WTC11 (cell line): ENCODE results near the gene EHMT1. TPM values are rescaled to one million over a fixed set of nuclear protein-coding genes. Genes with fewer than 3 reads are reported as not detected.

Experiments used
- ATAC-seq: fragments of 200-7000 bp; cut with Tn5 transposase; 2 replicates; pipeline ENCODE4 v1.10.0; 2021; ENCODE audit warnings: mild to moderate bottlenecking, moderate library complexity
- CTCF ChIA-PET: fragments of 300-600 bp; sonication (Branson Sonifier 250); formaldehyde crosslinking; loops from one replicate; lab custom pipeline; 2021; ENCODE audit warnings: antibody characterized with exemption; lab: Charles Lee
- POLR2A ChIA-PET: fragments of 350-600 bp; sonication (Branson Sonifier 250); formaldehyde crosslinking; loops from one replicate; lab custom pipeline; 2021; ENCODE audit warnings: antibody characterized with exemption; lab: Charles Lee
- DNase-seq: peaks from one replicate; pipeline ENCODE4 v3.0.0; 2021; ENCODE audit warnings: low spot score
- H3K27ac Mint-ChIP-seq: 2 replicates; pipeline ENCODE4 v1.8.0; 2021; ENCODE audit warnings: mixed read lengths
- H3K27me3 Mint-ChIP-seq: 2 replicates; pipeline ENCODE4 v1.8.0; 2021; ENCODE audit warnings: low read depth, mild to moderate bottlenecking, moderate library complexity, mixed read lengths
- H3K36me3 Mint-ChIP-seq: 2 replicates; pipeline ENCODE4 v1.8.0; 2021; ENCODE audit warnings: mixed read lengths
- H3K4me1 Mint-ChIP-seq: 2 replicates; pipeline ENCODE4 v1.8.0; 2022; ENCODE audit warnings: mixed read lengths
- H3K4me3 Mint-ChIP-seq: 2 replicates; pipeline ENCODE4 v1.8.0; 2021; ENCODE audit warnings: mild to moderate bottlenecking, moderate library complexity, mixed read lengths
- H3K9me3 Mint-ChIP-seq: 2 replicates; pipeline ENCODE4 v1.8.0; 2021; ENCODE audit warnings: mixed read lengths
- EMX1 ChIP-seq: fragments of 250-450 bp; sonication (Bioruptor Pico); IDR thresholded peaks from 2 replicates; pipeline ENCODE4 v1.8.0; 2021; ENCODE audit warnings: mild to moderate bottlenecking
- FOXJ3 ChIP-seq: sonication (generic); formaldehyde crosslinking; IDR thresholded peaks from 2 replicates; pipeline ENCODE4 v1.9.0; 2021; ENCODE audit warnings: missing genetic modification reagents, mild to moderate bottlenecking, borderline replicate concordance
- KAT7 ChIP-seq: sonication (generic); formaldehyde crosslinking; IDR thresholded peaks from 2 replicates; pipeline ENCODE4 v1.8.1; 2023; ENCODE audit warnings: missing genetic modification reagents, mild to moderate bottlenecking, borderline replicate concordance
- NR1H2 ChIP-seq: sonication (generic); formaldehyde crosslinking; IDR thresholded peaks from 2 replicates; pipeline ENCODE4 v1.9.0; 2021; ENCODE audit warnings: mild to moderate bottlenecking, moderate library complexity, missing genetic modification reagents
- PRRX2 ChIP-seq: fragments of 250-450 bp; sonication (Bioruptor Pico); IDR thresholded peaks from 2 replicates; pipeline ENCODE4 v1.8.0; 2021; ENCODE audit warnings: mild to moderate bottlenecking
- RELA ChIP-seq: sonication (generic); formaldehyde crosslinking; IDR thresholded peaks from 2 replicates; pipeline ENCODE4 v1.8.1; 2022; ENCODE audit warnings: missing genetic modification reagents, mild to moderate bottlenecking, borderline replicate concordance
- RORB ChIP-seq: fragments of 250-450 bp; sonication (Bioruptor Pico); IDR thresholded peaks from 2 replicates; pipeline ENCODE4 v1.9.0; 2021; ENCODE audit warnings: mild to moderate bottlenecking
- SMAD4 ChIP-seq: sonication (generic); formaldehyde crosslinking; IDR thresholded peaks from 2 replicates; pipeline ENCODE4 v1.8.0; 2022; ENCODE audit warnings: mild to moderate bottlenecking, missing genetic modification reagents
- TEAD1 ChIP-seq: sonication (generic); formaldehyde crosslinking; IDR thresholded peaks from 2 replicates; pipeline ENCODE4 v1.8.0; 2022; ENCODE audit warnings: mild to moderate bottlenecking, missing genetic modification reagents
- TEAD4 ChIP-seq: sonication (generic); formaldehyde crosslinking; IDR thresholded peaks from 2 replicates; pipeline ENCODE4 v1.8.0; 2022; ENCODE audit warnings: mild to moderate bottlenecking, missing genetic modification reagents
- ZNF121 ChIP-seq: sonication (generic); formaldehyde crosslinking; IDR thresholded peaks from 2 replicates; pipeline ENCODE4 v1.8.0; 2023; ENCODE audit warnings: missing genetic modification reagents
- total RNA-seq: library from RNA; stranded (reverse); gene quantifications from 3 replicates; pipeline ENCODE4 v1.2.3, GENCODE V29; 2021
- TF ChIP-seq, protein P1 (sequence below): sonication (generic); formaldehyde crosslinking; IDR thresholded peaks from 2 replicates; pipeline ENCODE4 v1.8.0; 2023; ENCODE audit warnings: mild to moderate bottlenecking, missing genetic modification reagents
- TF ChIP-seq, protein P2 (sequence below): fragments of 250-450 bp; sonication (Bioruptor Pico); IDR thresholded peaks from 2 replicates; pipeline ENCODE4 v1.9.0; 2021; ENCODE audit warnings: mild to moderate bottlenecking
- TF ChIP-seq, protein P3 (sequence below): sonication (generic); formaldehyde crosslinking; IDR thresholded peaks from 2 replicates; pipeline ENCODE4 v1.8.0; 2023; ENCODE audit warnings: missing genetic modification reagents
- TF ChIP-seq, protein P4 (sequence below): sonication (generic); formaldehyde crosslinking; IDR thresholded peaks from 2 replicates; pipeline ENCODE4 v1.8.1; 2022; ENCODE audit warnings: mild to moderate bottlenecking, moderate library complexity, missing genetic modification reagents
- TF ChIP-seq, protein P5 (sequence below): sonication (generic); formaldehyde crosslinking; IDR thresholded peaks from 2 replicates; pipeline ENCODE4 v1.8.0; 2022; ENCODE audit warnings: missing genetic modification reagents
- TF ChIP-seq, protein P6 (sequence below): sonication (generic); formaldehyde crosslinking; IDR thresholded peaks from 2 replicates; pipeline ENCODE4 v1.8.1; 2022; ENCODE audit warnings: low read depth, missing genetic modification reagents, borderline replicate concordance
- TF ChIP-seq, protein P7 (sequence below): fragments of 250-450 bp; sonication (Bioruptor Pico); conservative IDR thresholded peaks from 2 replicates; pipeline ENCODE4 v1.9.0; 2021; ENCODE audit warnings: mild to moderate bottlenecking

EHMT1 gene
- total RNA-seq, 1 experiment from 2014 or later: 170 TPM

DNA sequence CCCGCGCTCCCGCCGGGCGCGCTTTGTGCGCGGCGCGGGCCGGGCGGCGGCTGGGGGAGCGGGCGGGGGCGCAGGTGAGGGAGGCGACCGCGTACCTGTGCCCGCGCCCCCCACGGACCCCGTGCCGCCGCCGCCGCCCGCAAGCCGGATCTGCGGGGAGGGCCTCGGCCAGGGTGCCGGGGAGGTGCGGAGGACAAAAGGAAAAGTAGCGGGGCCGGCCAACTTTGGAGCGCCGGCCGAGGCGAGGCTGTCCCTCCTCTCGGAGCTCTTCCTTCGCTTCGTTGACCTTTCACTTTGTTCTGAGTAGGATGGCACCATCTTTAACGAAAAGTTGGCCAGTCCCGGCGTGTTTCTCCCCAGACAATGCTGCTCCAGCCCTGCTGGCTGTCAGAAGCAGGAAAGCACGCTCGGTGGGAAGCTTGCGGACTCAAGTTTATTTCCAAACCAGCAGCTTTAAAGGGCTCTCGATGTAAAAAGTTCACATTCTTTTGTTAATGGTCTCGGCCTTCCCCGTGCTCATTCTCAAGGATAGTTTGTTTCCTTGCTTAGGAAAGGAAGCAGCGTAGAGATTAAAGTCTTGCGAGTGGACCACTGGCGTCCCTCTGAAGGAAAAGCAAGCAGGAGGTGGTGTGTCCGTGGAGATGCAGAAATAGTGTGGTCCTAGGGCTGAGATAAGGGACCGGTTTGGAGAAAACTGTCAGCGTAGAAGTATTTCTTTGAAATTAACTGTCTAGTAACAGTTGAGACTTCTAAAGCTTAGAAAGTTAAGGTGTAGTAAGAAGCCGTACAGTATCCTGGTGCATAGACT lies 639 bp downstream of the EHMT1 start (continued):
- TF ChIP-seq, protein P1, sequence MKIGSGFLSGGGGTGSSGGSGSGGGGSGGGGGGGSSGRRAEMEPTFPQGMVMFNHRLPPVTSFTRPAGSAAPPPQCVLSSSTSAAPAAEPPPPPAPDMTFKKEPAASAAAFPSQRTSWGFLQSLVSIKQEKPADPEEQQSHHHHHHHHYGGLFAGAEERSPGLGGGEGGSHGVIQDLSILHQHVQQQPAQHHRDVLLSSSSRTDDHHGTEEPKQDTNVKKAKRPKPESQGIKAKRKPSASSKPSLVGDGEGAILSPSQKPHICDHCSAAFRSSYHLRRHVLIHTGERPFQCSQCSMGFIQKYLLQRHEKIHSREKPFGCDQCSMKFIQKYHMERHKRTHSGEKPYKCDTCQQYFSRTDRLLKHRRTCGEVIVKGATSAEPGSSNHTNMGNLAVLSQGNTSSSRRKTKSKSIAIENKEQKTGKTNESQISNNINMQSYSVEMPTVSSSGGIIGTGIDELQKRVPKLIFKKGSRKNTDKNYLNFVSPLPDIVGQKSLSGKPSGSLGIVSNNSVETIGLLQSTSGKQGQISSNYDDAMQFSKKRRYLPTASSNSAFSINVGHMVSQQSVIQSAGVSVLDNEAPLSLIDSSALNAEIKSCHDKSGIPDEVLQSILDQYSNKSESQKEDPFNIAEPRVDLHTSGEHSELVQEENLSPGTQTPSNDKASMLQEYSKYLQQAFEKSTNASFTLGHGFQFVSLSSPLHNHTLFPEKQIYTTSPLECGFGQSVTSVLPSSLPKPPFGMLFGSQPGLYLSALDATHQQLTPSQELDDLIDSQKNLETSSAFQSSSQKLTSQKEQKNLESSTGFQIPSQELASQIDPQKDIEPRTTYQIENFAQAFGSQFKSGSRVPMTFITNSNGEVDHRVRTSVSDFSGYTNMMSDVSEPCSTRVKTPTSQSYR (CRISPR knock-in tag): no peak
- TF ChIP-seq ZNF121 (CRISPR knock-in tag) (no peak), EMX1 (CRISPR knock-in tag) (no peak), RELA (CRISPR knock-in tag) (no peak), TEAD1 (CRISPR knock-in tag) (no peak), RORB (CRISPR knock-in tag) (no peak)
- TF ChIP-seq, protein P2, sequence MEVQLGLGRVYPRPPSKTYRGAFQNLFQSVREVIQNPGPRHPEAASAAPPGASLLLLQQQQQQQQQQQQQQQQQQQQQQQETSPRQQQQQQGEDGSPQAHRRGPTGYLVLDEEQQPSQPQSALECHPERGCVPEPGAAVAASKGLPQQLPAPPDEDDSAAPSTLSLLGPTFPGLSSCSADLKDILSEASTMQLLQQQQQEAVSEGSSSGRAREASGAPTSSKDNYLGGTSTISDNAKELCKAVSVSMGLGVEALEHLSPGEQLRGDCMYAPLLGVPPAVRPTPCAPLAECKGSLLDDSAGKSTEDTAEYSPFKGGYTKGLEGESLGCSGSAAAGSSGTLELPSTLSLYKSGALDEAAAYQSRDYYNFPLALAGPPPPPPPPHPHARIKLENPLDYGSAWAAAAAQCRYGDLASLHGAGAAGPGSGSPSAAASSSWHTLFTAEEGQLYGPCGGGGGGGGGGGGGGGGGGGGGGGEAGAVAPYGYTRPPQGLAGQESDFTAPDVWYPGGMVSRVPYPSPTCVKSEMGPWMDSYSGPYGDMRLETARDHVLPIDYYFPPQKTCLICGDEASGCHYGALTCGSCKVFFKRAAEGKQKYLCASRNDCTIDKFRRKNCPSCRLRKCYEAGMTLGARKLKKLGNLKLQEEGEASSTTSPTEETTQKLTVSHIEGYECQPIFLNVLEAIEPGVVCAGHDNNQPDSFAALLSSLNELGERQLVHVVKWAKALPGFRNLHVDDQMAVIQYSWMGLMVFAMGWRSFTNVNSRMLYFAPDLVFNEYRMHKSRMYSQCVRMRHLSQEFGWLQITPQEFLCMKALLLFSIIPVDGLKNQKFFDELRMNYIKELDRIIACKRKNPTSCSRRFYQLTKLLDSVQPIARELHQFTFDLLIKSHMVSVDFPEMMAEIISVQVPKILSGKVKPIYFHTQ (CRISPR knock-in tag): no peak
- TF ChIP-seq, all 79 proteins: peak for 0

DNA sequence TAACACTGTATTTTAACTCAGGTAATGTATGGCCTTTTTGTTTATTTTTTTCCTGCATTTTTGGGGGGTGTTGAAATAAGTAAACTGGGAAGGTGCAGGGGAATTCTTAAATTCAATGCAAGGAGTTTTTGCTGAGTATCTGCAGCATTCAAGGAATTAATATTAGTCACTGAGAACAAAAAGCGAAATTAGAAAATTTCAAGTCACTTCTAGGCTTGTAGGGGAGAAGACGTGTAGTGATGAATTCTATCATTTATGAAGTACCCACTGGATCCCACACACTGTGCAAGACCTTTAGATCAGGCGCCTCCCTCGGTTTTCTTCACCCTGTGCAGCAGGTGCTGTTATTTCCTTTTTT lies 1.2 kb downstream of the EHMT1 start:
- H3K4me1 Mint-ChIP-seq: peaks cover 33% of the 10 kb centered on the region
- no peaks in the 10 kb centered on the region for H3K9me3 Mint-ChIP-seq
- CTCF ChIA-PET: interaction anchor here (1.8 kb wide), 1 partner anchor 53 kb away, joined by 9 read pairs; no protein-coding TSS in a partner anchor
- peaks cover 14% of the 10 kb centered on the region for H3K36me3 Mint-ChIP-seq
- no peak for DNase-seq
- no peak for TF ChIP-seq PRRX2 (CRISPR knock-in tag)
- TF ChIP-seq NR1H2: no peak
- TF ChIP-seq, protein P3, sequence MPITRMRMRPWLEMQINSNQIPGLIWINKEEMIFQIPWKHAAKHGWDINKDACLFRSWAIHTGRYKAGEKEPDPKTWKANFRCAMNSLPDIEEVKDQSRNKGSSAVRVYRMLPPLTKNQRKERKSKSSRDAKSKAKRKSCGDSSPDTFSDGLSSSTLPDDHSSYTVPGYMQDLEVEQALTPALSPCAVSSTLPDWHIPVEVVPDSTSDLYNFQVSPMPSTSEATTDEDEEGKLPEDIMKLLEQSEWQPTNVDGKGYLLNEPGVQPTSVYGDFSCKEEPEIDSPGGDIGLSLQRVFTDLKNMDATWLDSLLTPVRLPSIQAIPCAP: no peak
- TF ChIP-seq, protein P4, sequence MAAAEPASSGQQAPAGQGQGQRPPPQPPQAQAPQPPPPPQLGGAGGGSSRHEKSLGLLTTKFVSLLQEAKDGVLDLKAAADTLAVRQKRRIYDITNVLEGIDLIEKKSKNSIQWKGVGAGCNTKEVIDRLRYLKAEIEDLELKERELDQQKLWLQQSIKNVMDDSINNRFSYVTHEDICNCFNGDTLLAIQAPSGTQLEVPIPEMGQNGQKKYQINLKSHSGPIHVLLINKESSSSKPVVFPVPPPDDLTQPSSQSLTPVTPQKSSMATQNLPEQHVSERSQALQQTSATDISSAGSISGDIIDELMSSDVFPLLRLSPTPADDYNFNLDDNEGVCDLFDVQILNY: no peak
- no peak for TF ChIP-seq TEAD4 (CRISPR knock-in tag)
- TF ChIP-seq, protein P5, sequence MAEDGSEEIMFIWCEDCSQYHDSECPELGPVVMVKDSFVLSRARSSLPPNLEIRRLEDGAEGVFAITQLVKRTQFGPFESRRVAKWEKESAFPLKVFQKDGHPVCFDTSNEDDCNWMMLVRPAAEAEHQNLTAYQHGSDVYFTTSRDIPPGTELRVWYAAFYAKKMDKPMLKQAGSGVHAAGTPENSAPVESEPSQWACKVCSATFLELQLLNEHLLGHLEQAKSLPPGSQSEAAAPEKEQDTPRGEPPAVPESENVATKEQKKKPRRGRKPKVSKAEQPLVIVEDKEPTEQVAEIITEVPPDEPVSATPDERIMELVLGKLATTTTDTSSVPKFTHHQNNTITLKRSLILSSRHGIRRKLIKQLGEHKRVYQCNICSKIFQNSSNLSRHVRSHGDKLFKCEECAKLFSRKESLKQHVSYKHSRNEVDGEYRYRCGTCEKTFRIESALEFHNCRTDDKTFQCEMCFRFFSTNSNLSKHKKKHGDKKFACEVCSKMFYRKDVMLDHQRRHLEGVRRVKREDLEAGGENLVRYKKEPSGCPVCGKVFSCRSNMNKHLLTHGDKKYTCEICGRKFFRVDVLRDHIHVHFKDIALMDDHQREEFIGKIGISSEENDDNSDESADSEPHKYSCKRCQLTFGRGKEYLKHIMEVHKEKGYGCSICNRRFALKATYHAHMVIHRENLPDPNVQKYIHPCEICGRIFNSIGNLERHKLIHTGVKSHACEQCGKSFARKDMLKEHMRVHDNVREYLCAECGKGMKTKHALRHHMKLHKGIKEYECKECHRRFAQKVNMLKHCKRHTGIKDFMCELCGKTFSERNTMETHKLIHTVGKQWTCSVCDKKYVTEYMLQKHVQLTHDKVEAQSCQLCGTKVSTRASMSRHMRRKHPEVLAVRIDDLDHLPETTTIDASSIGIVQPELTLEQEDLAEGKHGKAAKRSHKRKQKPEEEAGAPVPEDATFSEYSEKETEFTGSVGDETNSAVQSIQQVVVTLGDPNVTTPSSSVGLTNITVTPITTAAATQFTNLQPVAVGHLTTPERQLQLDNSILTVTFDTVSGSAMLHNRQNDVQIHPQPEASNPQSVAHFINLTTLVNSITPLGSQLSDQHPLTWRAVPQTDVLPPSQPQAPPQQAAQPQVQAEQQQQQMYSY (CRISPR knock-in tag): no peak
- no peak for TF ChIP-seq KAT7 (CRISPR knock-in tag)
- no peak for TF ChIP-seq FOXJ3 (CRISPR knock-in tag)
- no peak for TF ChIP-seq RELA (CRISPR knock-in tag)
- no peak for TF ChIP-seq ZNF121 (CRISPR knock-in tag)
- TF ChIP-seq, protein P6, sequence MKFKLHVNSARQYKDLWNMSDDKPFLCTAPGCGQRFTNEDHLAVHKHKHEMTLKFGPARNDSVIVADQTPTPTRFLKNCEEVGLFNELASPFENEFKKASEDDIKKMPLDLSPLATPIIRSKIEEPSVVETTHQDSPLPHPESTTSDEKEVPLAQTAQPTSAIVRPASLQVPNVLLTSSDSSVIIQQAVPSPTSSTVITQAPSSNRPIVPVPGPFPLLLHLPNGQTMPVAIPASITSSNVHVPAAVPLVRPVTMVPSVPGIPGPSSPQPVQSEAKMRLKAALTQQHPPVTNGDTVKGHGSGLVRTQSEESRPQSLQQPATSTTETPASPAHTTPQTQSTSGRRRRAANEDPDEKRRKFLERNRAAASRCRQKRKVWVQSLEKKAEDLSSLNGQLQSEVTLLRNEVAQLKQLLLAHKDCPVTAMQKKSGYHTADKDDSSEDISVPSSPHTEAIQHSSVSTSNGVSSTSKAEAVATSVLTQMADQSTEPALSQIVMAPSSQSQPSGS (CRISPR knock-in tag): no peak
- TF ChIP-seq, protein P7, sequence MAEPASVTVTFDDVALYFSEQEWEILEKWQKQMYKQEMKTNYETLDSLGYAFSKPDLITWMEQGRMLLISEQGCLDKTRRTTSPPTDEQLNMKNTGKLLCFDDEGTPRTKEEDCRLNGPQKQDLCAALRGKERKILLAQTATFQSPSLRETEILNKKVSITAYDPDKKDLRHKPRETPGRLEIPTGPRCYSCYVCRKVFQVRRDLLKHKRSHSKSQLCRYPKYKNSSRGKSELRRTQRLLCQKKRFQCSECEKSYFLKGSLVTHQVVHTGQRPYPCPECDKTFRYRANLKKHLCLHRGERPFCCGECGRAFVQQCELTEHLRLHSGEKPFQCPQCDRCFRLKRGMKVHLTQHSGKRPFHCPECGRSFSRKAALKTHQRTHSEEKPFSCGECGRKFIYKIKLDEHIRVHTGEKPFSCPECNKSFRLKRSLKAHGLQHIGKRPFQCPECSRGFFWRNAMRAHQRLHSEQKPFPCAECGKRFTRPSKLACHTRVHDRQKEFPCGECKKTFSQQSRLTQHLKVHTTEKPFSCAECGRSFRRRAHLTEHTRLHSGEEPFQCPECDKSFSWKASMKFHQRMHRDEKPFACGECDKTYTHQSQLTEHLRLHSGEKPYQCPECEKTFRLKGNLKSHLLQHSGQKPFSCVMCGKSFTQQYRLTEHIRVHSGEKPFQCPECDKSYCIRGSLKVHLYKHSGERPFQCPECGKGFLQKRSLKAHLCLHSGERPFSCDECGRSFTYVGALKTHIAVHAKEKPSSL (CRISPR knock-in tag): no peak
- no peak for TF ChIP-seq SMAD4
- H3K27me3 Mint-ChIP-seq: no peaks in the 10 kb centered on the region
- H3K4me3 Mint-ChIP-seq: peak overlapping the region; percentile 93
- ATAC-seq: no peak
- POLR2A ChIA-PET: interaction anchor here (2.1 kb wide), 1 partner anchor 46 kb away, joined by 6 read pairs; no protein-coding TSS in a partner anchor
- peak overlapping the region; percentile 89 for H3K27ac Mint-ChIP-seq
